Left ventricle myocardium superior (tissue), 1 donor: ENCODE results near the gene SAMD7. TPM values are rescaled to one million over a fixed set of nuclear protein-coding genes. Genes with fewer than 3 reads are reported as not detected.

Experiments
- total RNA-seq: library from RNA; stranded (reverse); fragmentation: NEBNext Ultra II Directional; extraction: Animal tissue kit (Norgen Biotek cat#: 25700); gene quantifications from one replicate; pipeline ENCODE4 v1.2.1, GENCODE V29; 2021
- donor health status: DM: no; HTN: yes; CAD: no; lungs with severe emphysema.

Gene SAMD7
- total RNA-seq, 1 donor from 2014 or later: not detected

Other genes starting within 250 kb of the SAMD7 start
- gene MECOM, start 247.9 kb upstream of the SAMD7 start, total RNA-seq: 16.3 TPM
- 3.5 TPM for gene TERC, start 146.5 kb upstream of the SAMD7 start, total RNA-seq
- gene ACTRT3, start 142.0 kb upstream of the SAMD7 start, total RNA-seq: 0.72 TPM
- gene MYNN, start 138.2 kb upstream of the SAMD7 start, total RNA-seq: 13.2 TPM
- not detected for gene LRRIQ4, start 98.7 kb upstream of the SAMD7 start, total RNA-seq
- gene LRRC34, start 98.7 kb upstream of the SAMD7 start, total RNA-seq: 1.6 TPM
- not detected for gene LRRC31, start 41.6 kb upstream of the SAMD7 start, total RNA-seq
- gene SEC62, start 55.2 kb downstream of the SAMD7 start, total RNA-seq: 79.0 TPM
- 1.0 TPM for gene GPR160, start 126.4 kb downstream of the SAMD7 start, total RNA-seq